Measurements from ENCODE around the gene GLP1R.
"Not testable (repeated sequence)": the region's sequence is repeated elsewhere in the genome, so short reads cannot be mapped to it uniquely, and the experiment has no call there.

Gene GLP1R

GRCh38 chr6:39107641-39108040 lies 59.1 kb downstream of the GLP1R start:
- Mint-ChIP-seq H3K4me3 (no peak overlapping the region), H3K27ac (no peak overlapping the region), H3K9me3 (no peaks in the 10 kb centered on the region), H3K36me3 (peaks cover 22% of the 10 kb centered on the region), H3K4me1 (peaks cover 44% of the 10 kb centered on the region)
- DNase-seq (ENCODE audit: low spot score in 2 of 2) (no peak), ATAC-seq (no peak)

- ATAC-seq (no peak), DNase-seq (ENCODE audit: low spot score in 2 of 2) (no peak)
- peaks cover 22% of the 10 kb centered on the region for H3K36me3 Mint-ChIP-seq
- H3K27ac Mint-ChIP-seq, result no peak overlapping the region
- no peaks in the 10 kb centered on the region for H3K9me3 Mint-ChIP-seq
- no peak overlapping the region for H3K4me3 Mint-ChIP-seq
- H3K4me1 Mint-ChIP-seq, result peaks cover 40% of the 10 kb centered on the region
These were observed 59.7 kb downstream of the GLP1R start for GRCh38 chr6:39108041-39108839.

- no peak for ATAC-seq
- peaks cover 11% of the 10 kb centered on the region for H3K36me3 Mint-ChIP-seq
- H3K4me1 Mint-ChIP-seq, result peaks cover 56% of the 10 kb centered on the region
- H3K4me3 Mint-ChIP-seq, result peak overlapping the region; percentile 49
- H3K27ac Mint-ChIP-seq, result peak overlapping the region; percentile 15
- no peaks in the 10 kb centered on the region for H3K9me3 Mint-ChIP-seq
- no peak for DNase-seq (ENCODE audit: low spot score in 2 of 2)
These were observed 62.7 kb downstream of the GLP1R start for GRCh38 chr6:39111280-39111679.

- peaks cover 46% of the 10 kb centered on the region for H3K4me1 Mint-ChIP-seq
- H3K4me3 Mint-ChIP-seq, result peak overlapping the region; percentile 78
- H3K36me3 Mint-ChIP-seq, result peaks cover 5% of the 10 kb centered on the region
- peak overlapping the region; percentile 91 for H3K27ac Mint-ChIP-seq
- DNase-seq (ENCODE audit: low spot score in 2 of 2), result no peak
- no peaks in the 10 kb centered on the region for H3K9me3 Mint-ChIP-seq
- no peak for ATAC-seq
These were observed 65.2 kb downstream of the GLP1R start for GRCh38 chr6:39113788-39114187.

- H3K27ac Mint-ChIP-seq, result peak overlapping the region; percentile 91
- H3K4me1 Mint-ChIP-seq, result peaks cover 42% of the 10 kb centered on the region
- no peaks in the 10 kb centered on the region for H3K9me3 Mint-ChIP-seq
- no peak for DNase-seq (ENCODE audit: low spot score in 2 of 2)
- H3K4me3 Mint-ChIP-seq, result peak overlapping the region; percentile 78
- ATAC-seq, result peak; percentile 9
- H3K36me3 Mint-ChIP-seq, result peaks cover 5% of the 10 kb centered on the region
These were observed 65.8 kb downstream of the GLP1R start for GRCh38 chr6:39114388-39114703.

GRCh38 chr6:39114704-39115599 lies 66.4 kb downstream of the GLP1R start, which contains the start of gene SAYSD1:
Gene SAYSD1 (minus strand): TSS chr6:39115186. CDS start chr6:39115089, 97 bp downstream.
- peak; percentile 91 for ATAC-seq

GRCh38 chr6:39118921-39119320 lies 70.3 kb downstream of the GLP1R start:
- Mint-ChIP-seq H3K36me3 (no peaks in the 10 kb centered on the region), H3K4me1 (peaks cover 10% of the 10 kb centered on the region), H3K9me3 (no peaks in the 10 kb centered on the region), H3K27ac (no peak overlapping the region), H3K4me3 (no peak overlapping the region)
- DNase-seq (ENCODE audit: low spot score in 2 of 2), result no peak
- ATAC-seq, result no peak

More at GRCh38 chr6:39114704-39115599, 66.4 kb downstream of the GLP1R start, which contains the start of gene SAYSD1:
- peak within 1 kb of the TSS; percentile 91 for H3K27ac Mint-ChIP-seq
- peaks cover 42% of the 10 kb centered on the region for H3K4me1 Mint-ChIP-seq
- peaks cover 5% of the 10 kb centered on the region for H3K36me3 Mint-ChIP-seq
- peak within 1 kb of the TSS; percentile 78 for H3K4me3 Mint-ChIP-seq
- DNase-seq (ENCODE audit: low spot score in 2 of 2), result peak; percentile 89 to 95
- no peaks in the 10 kb centered on the region for H3K9me3 Mint-ChIP-seq

- DNase-seq (ENCODE audit: low spot score in 2 of 2) (no peak), ATAC-seq (no peak)
- H3K27ac Mint-ChIP-seq, result no peak overlapping the region
- H3K4me1 Mint-ChIP-seq, result no peaks in the 10 kb centered on the region
- H3K36me3 Mint-ChIP-seq, result no peaks in the 10 kb centered on the region
- H3K9me3 Mint-ChIP-seq, result no peaks in the 10 kb centered on the region
- H3K4me3 Mint-ChIP-seq, result no peak overlapping the region
These were observed 75.5 kb downstream of the GLP1R start for GRCh38 chr6:39124114-39124513.

- ATAC-seq (no peak), DNase-seq (ENCODE audit: low spot score in 2 of 2) (no peak)
- H3K9me3 Mint-ChIP-seq, result peaks cover 3% of the 10 kb centered on the region
- H3K4me1 Mint-ChIP-seq, result no peaks in the 10 kb centered on the region
- H3K4me3 Mint-ChIP-seq, result no peak overlapping the region
- no peak overlapping the region for H3K27ac Mint-ChIP-seq
- H3K36me3 Mint-ChIP-seq, result no peaks in the 10 kb centered on the region
These were observed 79.5 kb downstream of the GLP1R start for GRCh38 chr6:39128106-39128505.

- Mint-ChIP-seq H3K9me3 (peaks cover 3% of the 10 kb centered on the region), H3K4me3 (no peak overlapping the region), H3K27ac (no peak overlapping the region), H3K36me3 (no peaks in the 10 kb centered on the region), H3K4me1 (no peaks in the 10 kb centered on the region)
- DNase-seq (ENCODE audit: low spot score in 2 of 2) (no peak), ATAC-seq (no peak)
These were observed 80.3 kb downstream of the GLP1R start for GRCh38 chr6:39128832-39129231.

- Mint-ChIP-seq H3K36me3 (no peaks in the 10 kb centered on the region), H3K27ac (no peak overlapping the region), H3K4me1 (no peaks in the 10 kb centered on the region), H3K4me3 (no peak overlapping the region), H3K9me3 (peaks cover 3% of the 10 kb centered on the region)
- ATAC-seq (no peak), DNase-seq (ENCODE audit: low spot score in 2 of 2) (no peak)
These were observed 82.1 kb downstream of the GLP1R start for GRCh38 chr6:39130691-39131090.

GRCh38 chr6:39134761-39135160 lies 86.2 kb downstream of the GLP1R start:
- H3K27ac Mint-ChIP-seq; H3K9me3 Mint-ChIP-seq; H3K36me3 Mint-ChIP-seq; H3K4me1 Mint-ChIP-seq; ATAC-seq; DNase-seq (ENCODE audit: low spot score in 2 of 2); H3K4me3 Mint-ChIP-seq: not testable (repeated sequence)

GRCh38 chr6:39136207-39136606 lies 87.6 kb downstream of the GLP1R start:
- H3K27ac Mint-ChIP-seq; H3K4me3 Mint-ChIP-seq; H3K4me1 Mint-ChIP-seq; DNase-seq (ENCODE audit: low spot score in 2 of 2); H3K9me3 Mint-ChIP-seq; ATAC-seq; H3K36me3 Mint-ChIP-seq: not testable (repeated sequence)

GRCh38 chr6:39137245-39137644 lies 88.7 kb downstream of the GLP1R start:
- ATAC-seq (no peak), DNase-seq (ENCODE audit: low spot score in 2 of 2) (peak; percentile 18 to 55)
- Mint-ChIP-seq H3K4me1 (no peaks in the 10 kb centered on the region), H3K9me3 (peaks cover 3% of the 10 kb centered on the region), H3K4me3 (no peak overlapping the region), H3K27ac (no peak overlapping the region), H3K36me3 (no peaks in the 10 kb centered on the region)
